ENCODE data around the gene BARX2.

BARX2 gene

DNA sequence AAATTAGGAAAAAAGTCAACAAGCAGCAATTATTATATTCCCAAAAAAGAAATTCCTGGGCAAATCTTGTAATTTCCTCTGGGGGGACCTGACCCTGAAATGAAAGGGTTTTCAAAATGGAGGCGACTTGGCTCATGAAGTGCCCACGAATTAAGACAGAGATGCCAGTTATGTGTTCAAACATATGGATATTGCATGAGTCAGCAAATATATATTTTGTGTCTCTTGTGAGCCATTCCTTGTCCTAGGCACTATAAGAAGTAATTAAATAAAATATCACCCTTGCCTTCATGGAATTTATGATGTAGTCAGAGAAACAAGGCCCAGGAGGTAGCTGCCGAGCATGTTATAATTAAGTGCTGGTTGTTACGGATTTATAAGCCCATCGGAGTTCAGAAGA lies 68.6 kb downstream of the BARX2 start:
- TF ChIP-seq, protein P1, sequence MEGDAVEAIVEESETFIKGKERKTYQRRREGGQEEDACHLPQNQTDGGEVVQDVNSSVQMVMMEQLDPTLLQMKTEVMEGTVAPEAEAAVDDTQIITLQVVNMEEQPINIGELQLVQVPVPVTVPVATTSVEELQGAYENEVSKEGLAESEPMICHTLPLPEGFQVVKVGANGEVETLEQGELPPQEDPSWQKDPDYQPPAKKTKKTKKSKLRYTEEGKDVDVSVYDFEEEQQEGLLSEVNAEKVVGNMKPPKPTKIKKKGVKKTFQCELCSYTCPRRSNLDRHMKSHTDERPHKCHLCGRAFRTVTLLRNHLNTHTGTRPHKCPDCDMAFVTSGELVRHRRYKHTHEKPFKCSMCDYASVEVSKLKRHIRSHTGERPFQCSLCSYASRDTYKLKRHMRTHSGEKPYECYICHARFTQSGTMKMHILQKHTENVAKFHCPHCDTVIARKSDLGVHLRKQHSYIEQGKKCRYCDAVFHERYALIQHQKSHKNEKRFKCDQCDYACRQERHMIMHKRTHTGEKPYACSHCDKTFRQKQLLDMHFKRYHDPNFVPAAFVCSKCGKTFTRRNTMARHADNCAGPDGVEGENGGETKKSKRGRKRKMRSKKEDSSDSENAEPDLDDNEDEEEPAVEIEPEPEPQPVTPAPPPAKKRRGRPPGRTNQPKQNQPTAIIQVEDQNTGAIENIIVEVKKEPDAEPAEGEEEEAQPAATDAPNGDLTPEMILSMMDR (IDR thresholded peaks at IDR 0.05; ENCODE audit: insufficient read depth, low read depth, low read length, missing control alignments) = no peak
- no peak for DNase-seq (ENCODE audit: low read depth)
- no peak overlapping the region for H3K4me3 ChIP-seq (ENCODE audit: low read length)

DNA sequence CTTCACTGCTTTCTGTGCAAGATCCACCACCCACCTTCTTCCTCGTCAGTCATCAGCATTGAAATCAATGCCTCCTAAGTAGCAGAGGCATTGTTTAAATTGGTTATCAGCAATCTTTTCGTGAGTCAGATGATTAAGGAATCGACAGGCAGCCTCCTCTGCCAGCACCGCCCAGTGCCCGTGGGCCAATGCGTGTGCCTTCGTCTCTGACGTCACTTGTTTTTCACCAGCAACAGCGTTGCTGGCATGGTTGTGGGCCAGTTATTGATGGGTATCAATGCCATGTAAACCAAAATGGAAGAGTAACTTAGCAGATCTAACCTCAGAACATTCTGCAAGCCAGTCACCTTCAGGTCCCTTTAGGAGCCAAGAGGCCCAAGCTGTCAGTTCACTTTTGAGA lies 69.6 kb downstream of the BARX2 start:
- no peak for DNase-seq (ENCODE audit: low read depth)
- TF ChIP-seq, protein P1 (IDR thresholded peaks at IDR 0.05; ENCODE audit: insufficient read depth, low read depth, low read length, missing control alignments) = no peak
- no peak overlapping the region for H3K4me3 ChIP-seq (ENCODE audit: low read length)

DNA sequence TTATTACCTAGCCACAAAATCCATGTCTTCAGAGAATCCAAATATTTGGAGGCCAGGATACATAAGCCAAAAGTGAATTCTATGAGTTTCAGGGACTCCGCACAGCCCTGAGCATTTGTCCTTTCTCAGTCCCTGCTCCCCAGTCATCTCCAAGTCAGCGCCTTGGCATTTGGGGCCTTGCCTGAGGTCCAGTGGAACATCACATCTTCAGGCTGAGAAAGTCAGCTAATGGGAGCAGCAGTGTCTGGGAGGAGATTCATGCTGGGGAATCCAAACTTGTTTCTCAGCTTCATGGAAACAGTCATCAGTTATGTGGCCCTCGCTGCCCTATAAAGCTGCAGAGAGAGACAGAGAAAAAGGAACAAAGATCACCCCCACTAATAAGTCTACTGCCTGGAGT lies 70.9 kb downstream of the BARX2 start:
- H3K4me3 ChIP-seq (ENCODE audit: low read length) = no peak overlapping the region
- TF ChIP-seq, protein P1 (IDR thresholded peaks at IDR 0.05; ENCODE audit: insufficient read depth, low read depth, low read length, missing control alignments) = no peak
- DNase-seq (ENCODE audit: low read depth) = peak; percentile 10

DNA sequence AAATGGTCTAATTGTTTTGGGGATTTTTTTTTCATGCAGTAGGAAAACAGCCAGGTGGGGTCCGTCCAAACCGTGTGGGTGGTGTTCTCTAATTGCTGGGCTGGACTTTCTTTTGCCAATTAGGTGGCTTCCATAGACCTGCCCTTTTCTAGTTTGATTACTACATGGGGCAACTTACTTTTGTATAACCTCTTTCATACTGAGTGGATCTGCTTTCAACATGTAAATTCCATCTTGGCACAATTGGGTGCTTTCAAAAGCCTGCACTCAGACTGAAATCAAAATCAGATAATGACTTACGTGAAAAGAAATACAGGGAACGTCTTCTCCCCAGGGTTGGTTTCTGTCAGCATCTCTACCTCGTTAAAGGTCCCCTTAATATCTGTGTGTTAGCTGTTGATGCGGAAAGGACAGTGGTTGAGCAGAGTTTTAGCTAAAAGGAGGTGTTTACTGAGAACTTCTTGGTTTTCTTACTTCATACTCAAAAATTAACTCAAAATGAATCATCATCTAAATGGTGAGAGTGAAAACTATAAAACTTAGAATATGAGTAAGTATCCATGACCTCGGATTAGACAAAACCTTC lies 72.1 kb downstream of the BARX2 start:
- TF ChIP-seq, protein P1 (IDR thresholded peaks at IDR 0.05; ENCODE audit: insufficient read depth, low read depth, low read length, missing control alignments) = no peak
- no peak for DNase-seq (ENCODE audit: low read depth)
- no peak overlapping the region for H3K4me3 ChIP-seq (ENCODE audit: low read length)

DNA sequence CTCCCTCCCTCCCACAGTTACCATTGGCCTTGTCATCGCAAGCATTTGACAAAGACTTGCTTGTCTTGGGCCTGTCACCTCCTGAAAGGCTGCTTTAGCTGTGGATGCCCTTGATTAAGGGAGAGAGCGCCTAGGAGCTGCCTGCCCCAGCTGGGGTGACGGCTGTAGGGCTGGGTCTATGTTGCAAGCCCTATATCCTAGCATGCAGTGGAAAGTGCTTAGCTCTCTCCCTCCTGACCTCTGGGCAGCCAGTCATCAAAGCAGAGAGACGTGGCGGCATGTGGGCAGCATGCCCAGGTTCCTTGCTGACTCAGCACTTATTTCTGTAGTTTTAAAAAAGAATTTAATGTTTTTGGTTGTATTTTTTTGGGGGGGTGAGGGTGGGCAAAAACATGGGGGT lies 75.9 kb downstream of the BARX2 start:
- peak; percentile 59 for DNase-seq (ENCODE audit: low read depth)
- TF ChIP-seq, protein P1 (IDR thresholded peaks at IDR 0.05; ENCODE audit: insufficient read depth, low read depth, low read length, missing control alignments) = no peak
- no peak overlapping the region for H3K4me3 ChIP-seq (ENCODE audit: low read length)

DNA sequence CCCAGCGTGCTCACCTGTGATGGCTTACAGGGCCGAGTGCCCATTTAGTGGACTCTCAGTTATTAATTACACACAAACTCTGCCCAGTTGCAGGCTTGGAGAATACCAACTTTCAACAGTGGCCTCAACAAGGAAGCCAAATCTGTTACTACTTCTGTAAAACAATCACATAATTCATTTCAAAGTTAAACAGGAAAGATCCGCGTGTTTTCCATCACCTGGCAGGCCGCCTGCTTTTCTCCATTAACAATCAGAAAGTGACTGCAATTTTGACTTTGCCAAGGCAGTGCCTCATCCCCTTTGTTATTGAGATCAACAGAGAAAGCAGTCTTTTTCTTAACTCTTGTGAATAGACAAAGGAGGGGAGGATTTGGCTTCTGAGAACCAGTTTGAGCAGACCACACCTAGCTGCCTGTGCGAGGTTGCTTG lies 77.7 kb downstream of the BARX2 start:
- TF ChIP-seq, protein P1 (IDR thresholded peaks at IDR 0.05; ENCODE audit: insufficient read depth, low read depth, low read length, missing control alignments) = no peak
- H3K4me3 ChIP-seq (ENCODE audit: low read length) = no peak overlapping the region
- peak; percentile 45 for DNase-seq (ENCODE audit: low read depth)

DNA sequence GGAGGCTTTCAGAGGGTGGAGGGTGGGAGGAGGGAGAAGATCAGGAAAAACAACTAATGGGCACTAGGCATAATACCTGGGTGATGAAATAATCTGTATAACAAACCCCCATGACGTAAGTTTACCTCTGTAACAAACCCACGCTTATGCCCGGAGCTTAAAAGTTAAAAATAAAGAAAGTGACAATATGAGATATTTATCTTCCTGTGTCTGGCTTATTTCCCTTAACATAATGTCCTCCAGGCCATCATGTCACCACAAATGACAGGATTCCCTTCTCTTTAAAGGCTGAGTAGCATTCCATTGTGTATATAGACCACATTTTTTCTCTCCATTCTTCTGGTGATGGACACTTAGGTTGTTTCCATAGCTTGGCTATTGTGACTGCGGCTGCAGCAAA lies 79.5 kb downstream of the BARX2 start:
- DNase-seq (ENCODE audit: low read depth) = peak; percentile 14
- no peak overlapping the region for H3K4me3 ChIP-seq (ENCODE audit: low read length)
- TF ChIP-seq, protein P1 (IDR thresholded peaks at IDR 0.05; ENCODE audit: insufficient read depth, low read depth, low read length, missing control alignments) = no peak
